Esophagus squamous epithelium (tissue), 4 donors: Measurements from ENCODE around the gene NPNT.

ENCODE experiments used
- CTCF ChIP-seq, 6 experiments: fragments of 450-650 bp in 4 of 6; fragments of 200-600 bp in 2 of 6; sonication (generic) in 2 of 6; IDR thresholded peaks; one replicate each; pipeline ENCODE4 v1.5.1; 2016 to 2019; ENCODE audit warnings: antibody characterized with exemption in 6 of 6, mild to moderate bottlenecking in 4 of 6, moderate library complexity in 4 of 6
- POLR2A ChIP-seq, 4 donors: fragments of 450-650 bp; IDR thresholded peaks; one replicate each; pipeline ENCODE4 v1.6.1; 2017; ENCODE audit warnings: antibody characterized with exemption in 4 of 4, mild to moderate bottlenecking in 4 of 4, moderate library complexity in 3 of 4

DNA sequence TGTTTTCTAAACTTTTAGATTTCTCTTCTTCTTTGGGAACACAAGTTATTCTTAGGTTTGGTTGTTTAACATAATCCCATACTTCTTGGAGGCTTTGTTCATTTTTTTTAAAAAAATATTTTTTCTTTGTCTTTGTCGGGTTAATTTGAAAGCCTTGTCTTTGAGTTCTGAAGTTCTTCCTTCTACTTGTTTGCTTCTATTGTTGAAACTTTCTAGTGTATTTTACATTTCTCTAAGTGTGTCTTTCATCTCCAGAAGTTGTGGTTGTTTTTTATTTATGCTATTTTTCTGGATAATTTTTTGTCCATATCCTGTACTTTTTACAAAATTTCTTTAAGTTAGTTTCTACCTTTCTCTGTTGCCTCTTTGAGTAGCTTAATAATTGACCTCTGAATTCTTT is 116.1 kb downstream of the NPNT start:
- no peak for TF ChIP-seq POLR2A (IDR thresholded peaks at IDR 0.05)
- TF ChIP-seq CTCF (IDR thresholded peaks at IDR 0.05), result no peak
